HepG2 (cell line): Measurements from ENCODE around the gene SYMPK. TPM values are rescaled to one million over a fixed set of nuclear protein-coding genes. Genes with fewer than 3 reads are reported as not detected.

ENCODE experiments used
- ADNP ChIP-seq: sonication (generic); formaldehyde crosslinking; IDR thresholded peaks from 2 replicates; pipeline ENCODE4 v1.4.0; 2020; ENCODE audit warnings: missing genetic modification reagents
- ARHGAP35 ChIP-seq: sonication (generic); formaldehyde crosslinking; IDR thresholded peaks from 2 replicates; pipeline ENCODE4 v1.9.0; 2022; ENCODE audit warnings: mild to moderate bottlenecking, inconsistent platforms, moderate library complexity, missing genetic modification reagents, borderline replicate concordance
- ATM ChIP-seq: fragments of 450-650 bp; IDR thresholded peaks from 2 replicates; pipeline ENCODE4 v1.7.1; 2017; ENCODE audit warnings: mild to moderate bottlenecking, borderline replicate concordance
- EHMT2 ChIP-seq: fragments of 200-600 bp; sonication (generic); IDR thresholded peaks from 2 replicates; pipeline ENCODE4 v1.7.0; 2017; ENCODE audit warnings: antibody characterized with exemption, low read depth, low read length, borderline replicate concordance
- GPN1 ChIP-seq: sonication (generic); formaldehyde crosslinking; IDR thresholded peaks from 2 replicates; pipeline ENCODE4 v1.5.1; 2020; ENCODE audit warnings: missing genetic modification reagents, borderline replicate concordance
- HNF4G ChIP-seq, 2 experiments: sonication (generic) in 1 of 2; formaldehyde crosslinking in 1 of 2; IDR thresholded peaks; 2 replicates each; pipeline versions ENCODE4 v1.4.0 to v1.6.1; 2011 to 2020; ENCODE audit warnings: borderline replicate concordance in 2 of 2, low read depth in 2 of 2, mild to moderate bottlenecking in 2 of 2, low read length in 1 of 2, missing genetic modification reagents in 1 of 2, moderate library complexity in 1 of 2
- JUNB ChIP-seq: sonication (generic); formaldehyde crosslinking; IDR thresholded peaks from 2 replicates; pipeline ENCODE4 v1.8.0; 2022; ENCODE audit warnings: missing genetic modification reagents, mild to moderate bottlenecking, borderline replicate concordance
- KLF15 ChIP-seq: sonication (generic); formaldehyde crosslinking; IDR thresholded peaks from 2 replicates; pipeline ENCODE4 v1.8.1; 2023; ENCODE audit warnings: borderline replicate concordance, mild to moderate bottlenecking, inconsistent platforms, missing genetic modification reagents, mixed read lengths
- MAFG ChIP-seq: sonication (generic); formaldehyde crosslinking; IDR thresholded peaks from 2 replicates; pipeline ENCODE4 v1.5.1; 2020; ENCODE audit warnings: mild to moderate bottlenecking, missing genetic modification reagents
- NKX3-1 ChIP-seq: sonication (generic); formaldehyde crosslinking; IDR thresholded peaks from 2 replicates; pipeline ENCODE4 v1.5.0; 2020; ENCODE audit warnings: missing genetic modification reagents
- PTBP1 ChIP-seq: fragments of 200-400 bp; formaldehyde crosslinking; IDR thresholded peaks from 2 replicates; pipeline ENCODE4 v1.6.1; 2018; ENCODE audit warnings: low read length, low read depth; ENCODE audit not compliant: poor library complexity, severe bottlenecking
- RXRA ChIP-seq: sonication (generic); formaldehyde crosslinking; IDR thresholded peaks from 2 replicates; pipeline ENCODE4 v1.5.1; 2020; ENCODE audit warnings: missing genetic modification reagents
- ZIK1 ChIP-seq: sonication (generic); formaldehyde crosslinking; IDR thresholded peaks from 2 replicates; pipeline ENCODE4 v1.5.0; 2020; ENCODE audit warnings: mild to moderate bottlenecking, low read depth, missing genetic modification reagents, borderline replicate concordance
- ZNF605 ChIP-seq: sonication (generic); formaldehyde crosslinking; IDR thresholded peaks from 2 replicates; pipeline ENCODE4 v1.8.0; 2022; ENCODE audit warnings: mild to moderate bottlenecking, missing genetic modification reagents
- ZNF766 ChIP-seq: sonication (generic); formaldehyde crosslinking; IDR thresholded peaks from 2 replicates; pipeline ENCODE4 v1.5.0; 2020; ENCODE audit warnings: missing genetic modification reagents, borderline replicate concordance
- ZSCAN12 ChIP-seq: sonication (generic); formaldehyde crosslinking; IDR thresholded peaks from 2 replicates; pipeline ENCODE4 v1.9.0; 2021; ENCODE audit warnings: mild to moderate bottlenecking, missing genetic modification reagents
- polyA plus RNA-seq, 8 experiments: library from polyadenylated mRNA; depleted of rRNA in 3 of 8; stranded (reverse) in 7 of 8; unstranded in 1 of 8; fragments of >200 nt; fragmentation: Illumina TruSeq in 4 of 8; extraction: Trizol in 4 of 8; gene quantifications; 2 replicates each; pipeline versions ENCODE4 v1.2.1 to v1.2.3, GENCODE V29; 2011 to 2016; ENCODE audit warnings: low read depth in 4 of 8, missing spikeins in 1 of 8, mixed read lengths in 1 of 8; ENCODE audit not compliant: insufficient read depth in 1 of 8
- total RNA-seq, 5 experiments: library from RNA; depleted of rRNA; stranded (reverse); fragments of >200 nt; fragmentation: Illumina TruSeq; extraction: Trizol; gene quantifications; 2 replicates each; pipeline ENCODE4 v1.2.3, GENCODE V29; 2016; ENCODE audit warnings: low read depth in 1 of 5
- TF ChIP-seq, protein P1 (sequence below): fragments of 450-650 bp; IDR thresholded peaks from 2 replicates; pipeline ENCODE4 v1.6.1; 2017
- TF ChIP-seq, protein P2 (sequence below): sonication (generic); formaldehyde crosslinking; IDR thresholded peaks from 2 replicates; pipeline ENCODE4 v1.4.0; 2020; ENCODE audit warnings: mild to moderate bottlenecking, missing genetic modification reagents
- TF ChIP-seq, protein P3 (sequence below): sonication (generic); formaldehyde crosslinking; IDR thresholded peaks from 2 replicates; pipeline ENCODE4 v1.8.1; 2023; ENCODE audit warnings: missing genetic modification reagents, mild to moderate bottlenecking, borderline replicate concordance

The SYMPK gene
- total and polyA plus RNA-seq, 2 of the 13 experiments (the other 11 are each of a cell fraction or from before 2014, with no cell fraction given) = 21.9 to 55.7 TPM

- TF ChIP-seq KLF15 (CRISPR knock-in tag) (0 out of 2 replicates have a peak, but pooled peaks have one; percentile 34), HNF4G (IDR thresholded peaks at IDR 0.05; ENCODE audit: borderline replicate concordance, low read depth, low read length) (peak; percentile 35; the same call in 1 of the 2 replicates), HNF4G (CRISPR knock-in tag; IDR thresholded peaks at IDR 0.05; ENCODE audit: borderline replicate concordance, low read depth) (no peak; the same call in 1 of the 2 replicates), EHMT2 (no peak), ADNP (CRISPR knock-in tag) (no peak), NKX3-1 (CRISPR knock-in tag) (no peak), ARHGAP35 (CRISPR knock-in tag) (no peak), ZIK1 (CRISPR knock-in tag) (no peak), ZNF605 (CRISPR knock-in tag) (peak; percentile 9; the same call in 1 of the 2 replicates), RXRA (no peak), ZSCAN12 (CRISPR knock-in tag) (no peak), MAFG (no peak), JUNB (CRISPR knock-in tag) (no peak), ATM (no peak), ZNF766 (no peak), PTBP1 (no peak), GPN1 (CRISPR knock-in tag) (no peak)
- TF ChIP-seq, protein P1, sequence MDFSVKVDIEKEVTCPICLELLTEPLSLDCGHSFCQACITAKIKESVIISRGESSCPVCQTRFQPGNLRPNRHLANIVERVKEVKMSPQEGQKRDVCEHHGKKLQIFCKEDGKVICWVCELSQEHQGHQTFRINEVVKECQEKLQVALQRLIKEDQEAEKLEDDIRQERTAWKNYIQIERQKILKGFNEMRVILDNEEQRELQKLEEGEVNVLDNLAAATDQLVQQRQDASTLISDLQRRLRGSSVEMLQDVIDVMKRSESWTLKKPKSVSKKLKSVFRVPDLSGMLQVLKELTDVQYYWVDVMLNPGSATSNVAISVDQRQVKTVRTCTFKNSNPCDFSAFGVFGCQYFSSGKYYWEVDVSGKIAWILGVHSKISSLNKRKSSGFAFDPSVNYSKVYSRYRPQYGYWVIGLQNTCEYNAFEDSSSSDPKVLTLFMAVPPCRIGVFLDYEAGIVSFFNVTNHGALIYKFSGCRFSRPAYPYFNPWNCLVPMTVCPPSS = no peak
- TF ChIP-seq, protein P2, sequence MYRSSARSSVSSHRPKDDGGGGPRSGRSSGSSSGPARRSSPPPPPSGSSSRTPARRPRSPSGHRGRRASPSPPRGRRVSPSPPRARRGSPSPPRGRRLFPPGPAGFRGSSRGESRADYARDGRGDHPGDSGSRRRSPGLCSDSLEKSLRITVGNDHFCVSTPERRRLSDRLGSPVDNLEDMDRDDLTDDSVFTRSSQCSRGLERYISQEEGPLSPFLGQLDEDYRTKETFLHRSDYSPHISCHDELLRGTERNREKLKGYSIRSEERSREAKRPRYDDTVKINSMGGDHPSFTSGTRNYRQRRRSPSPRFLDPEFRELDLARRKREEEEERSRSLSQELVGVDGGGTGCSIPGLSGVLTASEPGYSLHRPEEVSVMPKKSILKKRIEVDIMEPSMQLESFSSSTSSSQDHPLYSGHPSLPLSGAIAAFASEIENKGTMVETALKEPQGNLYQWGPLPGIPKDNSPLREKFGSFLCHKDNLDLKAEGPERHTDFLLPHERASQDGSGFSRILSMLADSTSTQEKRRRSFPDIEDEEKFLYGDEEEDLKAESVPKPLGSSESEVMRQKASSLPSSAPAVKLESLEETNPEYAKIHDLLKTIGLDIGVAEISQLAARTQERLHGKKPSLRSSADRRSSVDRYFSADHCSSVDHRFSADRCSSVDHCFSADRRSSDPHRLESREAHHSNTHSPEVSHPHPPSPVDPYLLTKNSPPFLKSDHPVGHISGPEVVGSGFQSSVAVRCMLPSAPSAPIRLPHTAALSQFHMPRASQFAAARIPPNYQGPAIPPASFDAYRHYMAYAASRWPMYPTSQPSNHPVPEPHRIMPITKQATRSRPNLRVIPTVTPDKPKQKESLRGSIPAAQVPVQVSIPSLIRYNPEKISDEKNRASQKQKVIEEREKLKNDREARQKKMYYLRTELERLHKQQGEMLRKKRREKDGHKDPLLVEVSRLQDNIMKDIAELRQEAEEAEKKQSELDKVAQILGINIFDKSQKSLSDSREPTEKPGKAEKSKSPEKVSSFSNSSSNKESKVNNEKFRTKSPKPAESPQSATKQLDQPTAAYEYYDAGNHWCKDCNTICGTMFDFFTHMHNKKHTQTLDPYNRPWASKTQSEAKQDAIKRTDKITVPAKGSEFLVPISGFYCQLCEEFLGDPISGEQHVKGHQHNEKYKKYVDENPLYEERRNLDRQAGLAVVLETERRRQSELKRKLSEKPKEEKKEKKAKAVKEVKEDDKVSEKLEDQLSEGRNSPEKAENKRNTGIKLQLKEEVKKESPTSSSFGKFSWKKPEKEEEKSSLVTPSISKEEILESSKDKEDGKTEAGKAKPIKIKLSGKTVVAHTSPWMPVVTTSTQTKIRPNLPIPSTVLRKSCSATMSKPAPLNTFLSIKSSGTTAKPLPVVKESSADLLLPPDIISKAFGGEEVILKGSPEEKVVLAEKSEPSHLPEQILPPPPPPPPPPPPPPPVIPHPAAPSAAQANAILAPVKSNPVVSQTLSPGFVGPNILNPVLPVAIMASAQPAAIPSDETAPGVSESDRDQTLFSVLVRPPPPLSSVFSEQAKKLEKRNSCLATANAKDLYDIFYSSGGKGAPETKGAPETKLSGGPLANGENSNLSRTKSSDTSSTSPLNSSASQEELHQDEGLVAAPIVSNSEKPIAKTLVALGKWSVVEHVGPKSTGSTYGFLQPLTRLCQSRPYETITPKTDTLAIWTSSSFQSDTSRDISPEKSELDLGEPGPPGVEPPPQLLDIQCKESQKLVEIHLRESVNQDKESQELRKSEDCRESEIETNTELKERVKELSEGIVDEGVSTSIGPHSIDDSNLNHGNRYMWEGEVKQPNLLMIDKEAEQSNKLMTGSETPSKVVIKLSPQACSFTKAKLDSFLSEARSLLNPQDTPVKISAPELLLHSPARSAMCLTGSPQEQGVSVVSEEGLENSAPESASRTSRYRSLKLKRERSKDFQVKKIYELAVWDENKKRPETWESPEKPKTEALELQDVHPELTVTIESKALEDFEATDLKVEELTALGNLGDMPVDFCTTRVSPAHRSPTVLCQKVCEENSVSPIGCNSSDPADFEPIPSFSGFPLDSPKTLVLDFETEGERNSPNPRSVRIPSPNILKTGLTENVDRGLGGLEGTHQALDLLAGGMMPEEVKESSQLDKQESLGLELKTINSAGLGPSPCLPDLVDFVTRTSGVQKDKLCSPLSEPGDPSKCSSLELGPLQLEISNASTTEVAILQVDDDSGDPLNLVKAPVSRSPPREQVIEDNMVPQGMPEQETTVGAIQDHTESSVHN (CRISPR knock-in tag) = no peak
- TF ChIP-seq, protein P3, sequence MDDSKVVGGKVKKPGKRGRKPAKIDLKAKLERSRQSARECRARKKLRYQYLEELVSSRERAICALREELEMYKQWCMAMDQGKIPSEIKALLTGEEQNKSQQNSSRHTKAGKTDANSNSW (CRISPR knock-in tag) = peak; percentile 61; the same call in 1 of the 2 replicates
Measured at GRCh38 chr19:45885556-45886426, 22.8 kb upstream of the SYMPK start, which contains the start of gene IRF2BP1 (continued).
